Activated CD4-positive, alpha-beta T cell treated with anti-CD3 and anti-CD28 coated beads, Interleukin-2, amount 10 ng/mL, durations not matched to agents 7 days and 5 days (primary cell): ENCODE data around the gene GALT. TPM values are rescaled to one million over a fixed set of nuclear protein-coding genes. Genes with fewer than 3 reads are reported as not detected.

ENCODE experiments used
- CTCF ChIA-PET: fragments of 350-600 bp; sonication (Branson Sonifier 250); formaldehyde crosslinking; loops from one replicate; lab custom pipeline; 2021; ENCODE audit warnings: antibody characterized with exemption; lab: Charles Lee
- POLR2A ChIA-PET: fragments of 350-600 bp; sonication (Branson Sonifier 250); formaldehyde crosslinking; loops from one replicate; lab custom pipeline; 2021; ENCODE audit warnings: antibody characterized with exemption; lab: Charles Lee
- DNase-seq: peaks from one replicate; pipeline ENCODE4 v3.0.0-alpha.2; 2020
- H3K27ac Mint-ChIP-seq: one replicate; pipeline ENCODE4 v1.8.0; 2021; ENCODE audit warnings: mild to moderate bottlenecking, moderate library complexity, mixed read lengths
- H3K27me3 Mint-ChIP-seq: one replicate; pipeline ENCODE4 v1.8.0; 2021; ENCODE audit warnings: mixed read lengths
- H3K36me3 Mint-ChIP-seq: one replicate; pipeline ENCODE4 v1.8.0; 2021; ENCODE audit warnings: low read depth, mixed read lengths
- H3K4me1 Mint-ChIP-seq: one replicate; pipeline ENCODE4 v1.8.0; 2021; ENCODE audit warnings: mixed read lengths
- H3K4me3 Mint-ChIP-seq: one replicate; pipeline ENCODE4 v1.8.0; 2021; ENCODE audit warnings: mild to moderate bottlenecking, moderate library complexity, mixed read lengths
- H3K9me3 Mint-ChIP-seq: one replicate; pipeline ENCODE4 v1.8.0; 2021; ENCODE audit warnings: mixed read lengths
- total RNA-seq, 2 experiments: library from RNA; stranded (reverse); gene quantifications; one replicate each; pipeline ENCODE4 v1.2.3, GENCODE V29; 2021

Gene GALT
- total RNA-seq, 2 experiments from 2014 or later: 114 to 125 TPM

DNA sequence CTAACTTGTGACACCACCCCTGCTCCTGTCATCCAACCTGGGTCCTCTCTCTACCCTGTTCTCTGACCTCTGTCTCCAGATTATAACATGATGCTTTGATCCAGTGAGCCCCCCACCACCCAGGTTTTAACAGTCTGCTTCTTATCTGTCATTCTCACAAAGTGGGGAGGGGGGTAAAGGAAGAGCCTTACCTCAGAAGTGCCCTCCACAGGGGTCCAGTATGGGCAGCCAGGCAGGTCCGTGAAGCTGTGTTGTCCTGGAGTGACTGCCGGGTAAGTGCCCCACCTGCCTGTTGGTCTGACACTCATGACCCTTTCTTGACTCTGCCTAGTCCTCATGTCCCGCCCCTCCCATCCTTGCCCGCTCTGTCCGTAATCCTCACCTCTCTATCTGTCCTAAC, 8.9 kb downstream of the GALT start:
- Mint-ChIP-seq H3K27me3 (no peaks in the 10 kb centered on the region), H3K4me1 (peaks cover 22% of the 10 kb centered on the region), H3K27ac (no peak overlapping the region), H3K36me3 (peaks cover 13% of the 10 kb centered on the region), H3K9me3 (no peaks in the 10 kb centered on the region), H3K4me3 (no peak overlapping the region)
- ChIA-PET CTCF (interaction anchor here (0.6 to 1.6 kb wide), 3 partner anchors 9 to 63 kb away, joined by 3 to 9 read pairs (median 3); partner anchors contain the start of gene GALT), POLR2A (no interaction called here)
- DNase-seq: no peak

DNA sequence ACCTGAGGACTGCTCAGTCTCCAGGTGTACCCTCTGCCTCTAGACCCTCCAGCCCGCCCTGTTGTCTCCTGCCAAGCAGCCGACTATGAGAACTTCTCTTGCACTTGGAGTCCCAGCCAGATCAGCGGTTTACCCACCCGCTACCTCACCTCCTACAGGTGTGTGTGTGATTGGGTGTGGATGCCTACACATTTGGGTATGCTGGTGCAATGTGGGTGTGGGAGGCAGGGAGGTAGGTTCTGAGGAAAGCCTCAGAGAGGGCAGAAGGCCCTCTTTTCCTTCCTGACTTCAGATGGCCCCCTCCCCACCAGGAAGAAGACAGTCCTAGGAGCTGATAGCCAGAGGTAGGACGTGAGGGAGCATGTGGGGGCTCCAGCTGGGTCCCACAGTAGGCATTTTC, 10.5 kb downstream of the GALT start:
- H3K27me3 Mint-ChIP-seq: no peaks in the 10 kb centered on the region
- DNase-seq: no peak
- H3K4me1 Mint-ChIP-seq: peaks cover 21% of the 10 kb centered on the region
- CTCF ChIA-PET: interaction anchor here (1.1 to 1.6 kb wide), 3 partner anchors 10 to 23 kb away, joined by 3 to 9 read pairs (median 3); partner anchors contain the start of gene GALT
- H3K9me3 Mint-ChIP-seq: no peaks in the 10 kb centered on the region
- POLR2A ChIA-PET: no interaction called here
- peaks cover 16% of the 10 kb centered on the region for H3K36me3 Mint-ChIP-seq
- H3K4me3 Mint-ChIP-seq: no peak overlapping the region
- no peak overlapping the region for H3K27ac Mint-ChIP-seq

- Mint-ChIP-seq H3K27me3 (no peaks in the 10 kb centered on the region), H3K9me3 (no peaks in the 10 kb centered on the region), H3K27ac (no peak overlapping the region), H3K4me1 (peaks cover 23% of the 10 kb centered on the region), H3K36me3 (peaks cover 22% of the 10 kb centered on the region), H3K4me3 (no peak overlapping the region)
- ChIA-PET CTCF (no interaction called here), POLR2A (no interaction called here)
- DNase-seq: no peak
Observed at GRCh38 chr9:34658461-34658860, 12.0 kb downstream of the GALT start.

- no peak for DNase-seq
- Mint-ChIP-seq H3K9me3 (no peaks in the 10 kb centered on the region), H3K4me3 (no peak overlapping the region), H3K27me3 (no peaks in the 10 kb centered on the region), H3K36me3 (peaks cover 24% of the 10 kb centered on the region), H3K4me1 (peaks cover 35% of the 10 kb centered on the region), H3K27ac (no peak overlapping the region)
- CTCF ChIA-PET: interaction anchor here (0.9 to 2.2 kb wide), 5 partner anchors 9 to 26 kb away, joined by 3 to 13 read pairs (median 6); partner anchors contain the start of genes GALT and SIGMAR1
- POLR2A ChIA-PET: no interaction called here
Observed at GRCh38 chr9:34659592-34660253, 13.2 kb downstream of the GALT start.

- peaks cover 54% of the 10 kb centered on the region for H3K4me1 Mint-ChIP-seq
- ChIA-PET CTCF (interaction anchor here (0.6 to 3.0 kb wide), 6 partner anchors 16 to 925 kb away, joined by 3 to 11 read pairs (median 6); partner anchors contain the start of gene GALT), POLR2A (no interaction called here)
- DNase-seq: no peak
- H3K27ac Mint-ChIP-seq: peak within 1 kb of the TSS; percentile 96
- peak within 1 kb of the TSS; percentile 17 for H3K4me3 Mint-ChIP-seq
- no peaks in the 10 kb centered on the region for H3K9me3 Mint-ChIP-seq
- H3K36me3 Mint-ChIP-seq: peaks cover 28% of the 10 kb centered on the region
- H3K27me3 Mint-ChIP-seq: no peaks in the 10 kb centered on the region
Observed at GRCh38 chr9:34662526-34663302, 16.2 kb downstream of the GALT start, which contains the start of gene CCL27. TSS of gene CCL27 (minus strand) at chr9:34662657. CDS start at chr9:34662633, 24 bp downstream.

GRCh38 chr9:34663303-34663605, 16.8 kb downstream of the GALT start:
- Mint-ChIP-seq H3K27me3 (no peaks in the 10 kb centered on the region), H3K9me3 (no peaks in the 10 kb centered on the region), H3K36me3 (peaks cover 31% of the 10 kb centered on the region), H3K4me1 (peaks cover 56% of the 10 kb centered on the region), H3K4me3 (peak overlapping the region; percentile 17), H3K27ac (peak overlapping the region; percentile 96)
- ChIA-PET CTCF (interaction anchor here (0.6 to 3.0 kb wide), 5 partner anchors 17 to 924 kb away, joined by 3 to 11 read pairs (median 7); partner anchors contain the start of gene GALT), POLR2A (no interaction called here)
- peak; percentile 32 for DNase-seq

GRCh38 chr9:34664281-34665066, 18.0 kb downstream of the GALT start:
- peaks cover 5% of the 10 kb centered on the region for H3K9me3 Mint-ChIP-seq
- peak overlapping the region; percentile 89 for H3K4me3 Mint-ChIP-seq
- H3K4me1 Mint-ChIP-seq: peaks cover 56% of the 10 kb centered on the region

GRCh38 chr9:34665067-34665380, 18.5 kb downstream of the GALT start:
- peaks cover 8% of the 10 kb centered on the region for H3K9me3 Mint-ChIP-seq
- H3K27ac Mint-ChIP-seq: peak overlapping the region; percentile 96
- ChIA-PET POLR2A (no interaction called here), CTCF (interaction anchor here (0.8 to 3.0 kb wide), 11 partner anchors 9 to 53 kb away, joined by 3 to 11 read pairs (median 4); partner anchors contain the start of genes CCL19, GALT, RPP25L and SIGMAR1)
- H3K36me3 Mint-ChIP-seq: peaks cover 46% of the 10 kb centered on the region
- H3K27me3 Mint-ChIP-seq: no peaks in the 10 kb centered on the region
- H3K4me3 Mint-ChIP-seq: peak overlapping the region; percentile 89
- H3K4me1 Mint-ChIP-seq: peaks cover 56% of the 10 kb centered on the region
- no peak for DNase-seq

More at GRCh38 chr9:34664281-34665066, 18.0 kb downstream of the GALT start:
- no peaks in the 10 kb centered on the region for H3K27me3 Mint-ChIP-seq
- H3K27ac Mint-ChIP-seq: peak overlapping the region; percentile 96
- peaks cover 42% of the 10 kb centered on the region for H3K36me3 Mint-ChIP-seq
- peak; percentile 82 for DNase-seq
- CTCF ChIA-PET: interaction anchor here (0.8 to 3.0 kb wide), 13 partner anchors 10 to 52 kb away, joined by 3 to 11 read pairs (median 4); partner anchors contain the start of genes CCL19, GALT, RPP25L and SIGMAR1
- POLR2A ChIA-PET: no interaction called here

GRCh38 chr9:34665381-34666250, 19.1 kb downstream of the GALT start:
- Mint-ChIP-seq H3K27me3 (no peaks in the 10 kb centered on the region), H3K4me1 (peaks cover 56% of the 10 kb centered on the region), H3K9me3 (peaks cover 11% of the 10 kb centered on the region), H3K36me3 (peaks cover 43% of the 10 kb centered on the region), H3K27ac (peak overlapping the region; percentile 96), H3K4me3 (peak overlapping the region; percentile 89)
- ChIA-PET POLR2A (no interaction called here), CTCF (interaction anchor here (0.8 to 3.0 kb wide), 9 partner anchors 9 to 53 kb away, joined by 3 to 11 read pairs (median 4); partner anchors contain the start of genes CCL19, GALT, RPP25L and SIGMAR1)
- peak; percentile 92 for DNase-seq

- Mint-ChIP-seq H3K4me1 (peaks cover 20% of the 10 kb centered on the region), H3K27ac (no peak overlapping the region), H3K27me3 (no peaks in the 10 kb centered on the region), H3K9me3 (peaks cover 11% of the 10 kb centered on the region), H3K36me3 (peaks cover 23% of the 10 kb centered on the region), H3K4me3 (no peak overlapping the region)
- ChIA-PET POLR2A (no interaction called here), CTCF (interaction anchor here (0.9 to 1.4 kb wide), 2 partner anchors 24 to 33 kb away, joined by 3 to 5 read pairs; partner anchors contain the start of gene GALT)
- DNase-seq: no peak
Observed at GRCh38 chr9:34669809-34670562, 23.5 kb downstream of the GALT start.

GRCh38 chr9:34671307-34671706, 24.8 kb downstream of the GALT start:
- Mint-ChIP-seq H3K4me1 (peaks cover 12% of the 10 kb centered on the region), H3K4me3 (no peak overlapping the region), H3K27ac (no peak overlapping the region), H3K36me3 (peaks cover 23% of the 10 kb centered on the region), H3K27me3 (no peaks in the 10 kb centered on the region), H3K9me3 (peaks cover 11% of the 10 kb centered on the region)
- no peak for DNase-seq
- POLR2A ChIA-PET: no interaction called here
- CTCF ChIA-PET: no interaction called here
